GM12872 (cell line): ENCODE results near the gene WNT7A.

Experiments
- CTCF ChIP-seq: IDR thresholded peaks from 3 replicates; pipeline ENCODE4 v1.5.1; 2011; ENCODE audit warnings: low read depth, mild to moderate bottlenecking, low read length, moderate library complexity; ENCODE audit not compliant: insufficient read depth

The WNT7A gene

DNA sequence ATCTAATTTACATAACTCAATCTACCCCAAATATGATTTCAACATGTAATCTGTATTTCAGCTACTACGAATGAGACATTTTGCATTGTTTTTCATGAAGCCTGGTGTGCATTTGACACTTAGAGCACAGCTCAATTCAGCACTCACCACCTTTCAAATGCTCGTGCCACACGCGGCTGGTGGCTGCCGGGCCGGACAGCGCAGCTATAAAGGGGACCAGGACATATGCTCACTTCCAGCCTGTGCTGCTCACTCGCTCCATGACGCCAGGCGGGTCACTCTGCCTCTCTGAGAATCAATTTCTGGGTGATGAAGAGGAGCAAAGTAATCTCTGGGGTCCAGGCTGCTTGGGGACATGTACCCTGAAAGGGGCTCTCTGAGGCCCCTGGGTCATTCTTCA is 93.1 kb downstream of the WNT7A start:
- TF ChIP-seq CTCF: no peak

DNA sequence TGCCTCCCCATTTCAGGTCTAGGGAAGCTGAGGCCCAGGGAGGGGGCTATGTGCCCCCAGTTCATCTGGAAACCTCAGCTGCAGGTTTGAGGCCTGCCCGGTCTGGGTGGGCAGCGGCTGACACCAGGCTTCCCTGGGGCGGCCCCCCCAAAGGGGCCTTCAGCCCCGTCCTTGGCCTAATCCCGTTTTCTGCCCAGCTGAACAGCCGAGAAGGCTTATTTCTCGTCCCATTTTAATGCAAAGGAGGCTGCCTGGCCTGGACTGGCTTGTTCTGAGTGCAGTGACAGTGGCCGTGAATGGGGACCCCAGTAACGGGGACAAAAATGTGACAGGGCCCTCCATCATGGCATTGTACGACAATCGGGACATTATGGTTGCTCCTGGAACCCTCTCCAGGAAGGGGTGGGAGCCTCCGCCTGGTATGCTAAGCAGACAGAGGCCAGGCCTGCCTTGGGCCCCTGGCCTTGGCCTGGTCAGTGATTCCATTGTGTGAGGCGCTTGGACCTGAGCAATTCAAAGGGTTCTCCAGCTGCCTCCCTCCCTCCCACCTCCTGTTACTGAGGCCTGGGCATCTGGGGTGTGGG is 93.9 kb downstream of the WNT7A start:
- TF ChIP-seq CTCF: no peak

DNA sequence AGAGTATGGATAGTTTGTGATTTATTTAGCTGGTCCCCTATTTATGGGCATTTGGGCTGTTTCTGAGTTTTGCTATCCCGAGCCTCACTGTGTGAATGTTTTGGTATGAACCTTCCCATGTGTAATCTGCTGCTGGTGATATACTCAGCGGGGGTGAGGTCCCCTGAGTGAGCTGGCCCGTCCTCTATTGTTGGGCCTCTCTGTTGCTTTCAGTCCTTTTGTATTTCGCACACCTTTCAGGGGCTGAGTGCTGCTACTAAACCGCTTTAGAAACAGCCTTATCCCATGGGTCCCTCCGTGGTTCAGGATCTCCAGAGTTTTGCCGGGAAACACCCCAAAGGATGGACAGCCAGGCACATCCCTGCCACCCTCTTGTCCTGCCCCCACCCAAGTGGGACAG is 94.5 kb downstream of the WNT7A start:
- no peak for TF ChIP-seq CTCF

GRCh38 chr3:13783476-13783875 is 96.4 kb downstream of the WNT7A start:
- TF ChIP-seq CTCF: no peak

GRCh38 chr3:13782501-13782900 is 97.4 kb downstream of the WNT7A start:
- TF ChIP-seq CTCF: no peak

GRCh38 chr3:13781417-13781816 is 98.5 kb downstream of the WNT7A start:
- TF ChIP-seq CTCF: no peak

- TF ChIP-seq CTCF: no peak
Measured at GRCh38 chr3:13780432-13781176, 99.3 kb downstream of the WNT7A start.
